Measurements from ENCODE around the gene CD300LF.

- TF ChIP-seq ZNF274 (IDR thresholded peaks at IDR 0.05; ENCODE audit: low read depth, low read length) (no peak), YY1 (IDR thresholded peaks at IDR 0.05; ENCODE audit: insufficient read depth, insufficient read length) (no peak)
Observed at GRCh38 chr17:74652020-74652419, 60.7 kb downstream of the CD300LF start.
